Amygdala (tissue), 56 donors: ENCODE data around the gene RINT1.
"Not testable (repeated sequence)": the region's sequence is repeated elsewhere in the genome, so short reads cannot be mapped to it uniquely, and the experiment has no call there.

Source experiments
- DNase-seq, 56 donors: peaks; one replicate each; lab custom pipeline; 2025; lab: John Stamatoyannopoulos, UW

Gene RINT1

GRCh38 chr7:105594034-105594433 lies 62.0 kb downstream of the RINT1 start:
- no peak for DNase-seq

- no peak for DNase-seq
Observed at GRCh38 chr7:105596866-105597265, 64.9 kb downstream of the RINT1 start.

GRCh38 chr7:105599080-105599479 lies 67.1 kb downstream of the RINT1 start:
- DNase-seq: not testable (repeated sequence)

GRCh38 chr7:105599551-105599950 lies 67.5 kb downstream of the RINT1 start:
- DNase-seq: no peak

GRCh38 chr7:105600720-105601550 lies 68.9 kb downstream of the RINT1 start:
- DNase-seq: no peak

GRCh38 chr7:105602325-105603305 lies 70.6 kb downstream of the RINT1 start:
- no peak for DNase-seq

- DNase-seq: peak in 6 of 56 donors; percentile 2 to 31 (median 4)
Observed at GRCh38 chr7:105610165-105610930, 78.3 kb downstream of the RINT1 start.

GRCh38 chr7:105611856-105612775 lies 80.1 kb downstream of the RINT1 start:
- DNase-seq: no peak

GRCh38 chr7:105612806-105613205 lies 80.8 kb downstream of the RINT1 start:
- DNase-seq: no peak

GRCh38 chr7:105613611-105614330 lies 81.8 kb downstream of the RINT1 start:
- DNase-seq: no peak

- DNase-seq: no peak
Observed at GRCh38 chr7:105614341-105614840, 82.4 kb downstream of the RINT1 start.
